IPS-15b (cell line): ENCODE measurements around the gene TEX22.

Experiments used
- H3K27me3 ChIP-seq: one replicate; pipeline ENCODE4 v1.6.1; 2013; ENCODE audit warnings: low read length; ENCODE audit not compliant: control insufficient read depth, insufficient read depth
- H3K36me3 ChIP-seq: one replicate; pipeline ENCODE4 v1.6.1; 2013; ENCODE audit warnings: low read length; ENCODE audit not compliant: control insufficient read depth, insufficient read depth
- H3K4me1 ChIP-seq: one replicate; pipeline ENCODE4 v1.6.1; 2013; ENCODE audit warnings: mild to moderate bottlenecking, low read length; ENCODE audit not compliant: control insufficient read depth, insufficient read depth
- H3K4me3 ChIP-seq: one replicate; pipeline ENCODE4 v1.5.1; 2013; ENCODE audit warnings: low read depth, low read length
- H3K9ac ChIP-seq: one replicate; pipeline ENCODE4 v1.6.1; 2013; ENCODE audit warnings: low read depth, mild to moderate bottlenecking, low read length
- H3K9me3 ChIP-seq: one replicate; pipeline ENCODE4 v1.6.1; 2013; ENCODE audit warnings: mild to moderate bottlenecking, low read length; ENCODE audit not compliant: control insufficient read depth, insufficient read depth

TEX22 gene

GRCh38 chr14:105368426-105368825 is 29.9 kb upstream of the TEX22 start:
- H3K9me3 ChIP-seq: no peaks in the 10 kb centered on the region
- H3K36me3 ChIP-seq: no peaks in the 10 kb centered on the region
- no peaks in the 10 kb centered on the region for H3K27me3 ChIP-seq
- H3K4me1 ChIP-seq: no peaks in the 10 kb centered on the region
- H3K4me3 ChIP-seq: no peak overlapping the region
- no peak overlapping the region for H3K9ac ChIP-seq

- Histone ChIP-seq H3K36me3 (no peaks in the 10 kb centered on the region), H3K4me3 (no peak overlapping the region), H3K9ac (no peak overlapping the region), H3K4me1 (no peaks in the 10 kb centered on the region), H3K27me3 (no peaks in the 10 kb centered on the region), H3K9me3 (no peaks in the 10 kb centered on the region)
Measured at GRCh38 chr14:105368910-105369652, 29.3 kb upstream of the TEX22 start.

GRCh38 chr14:105369653-105370040 is 28.7 kb upstream of the TEX22 start:
- Histone ChIP-seq H3K9me3 (no peaks in the 10 kb centered on the region), H3K9ac (no peak overlapping the region), H3K27me3 (no peaks in the 10 kb centered on the region), H3K36me3 (no peaks in the 10 kb centered on the region), H3K4me3 (no peak overlapping the region), H3K4me1 (no peaks in the 10 kb centered on the region)

GRCh38 chr14:105374389-105374788 is 23.9 kb upstream of the TEX22 start:
- no peak overlapping the region for H3K4me3 ChIP-seq
- no peak overlapping the region for H3K9ac ChIP-seq
- H3K27me3 ChIP-seq: no peaks in the 10 kb centered on the region
- H3K36me3 ChIP-seq: no peaks in the 10 kb centered on the region
- no peaks in the 10 kb centered on the region for H3K9me3 ChIP-seq
- H3K4me1 ChIP-seq: no peaks in the 10 kb centered on the region

- Histone ChIP-seq H3K9ac (no peak overlapping the region), H3K9me3 (no peaks in the 10 kb centered on the region), H3K36me3 (no peaks in the 10 kb centered on the region), H3K4me3 (no peak overlapping the region), H3K4me1 (no peaks in the 10 kb centered on the region), H3K27me3 (no peaks in the 10 kb centered on the region)
Measured at GRCh38 chr14:105375635-105376057, 22.7 kb upstream of the TEX22 start.

- no peaks in the 10 kb centered on the region for H3K9me3 ChIP-seq
- H3K4me3 ChIP-seq: no peak overlapping the region
Measured at GRCh38 chr14:105376521-105377440, 21.6 kb upstream of the TEX22 start.

GRCh38 chr14:105377555-105378182 is 20.7 kb upstream of the TEX22 start:
- H3K4me3 ChIP-seq: no peak overlapping the region
- H3K36me3 ChIP-seq: peaks cover 1% of the 10 kb centered on the region
- no peak overlapping the region for H3K9ac ChIP-seq
- H3K4me1 ChIP-seq: no peaks in the 10 kb centered on the region
- H3K9me3 ChIP-seq: no peaks in the 10 kb centered on the region
- no peaks in the 10 kb centered on the region for H3K27me3 ChIP-seq

More at GRCh38 chr14:105376521-105377440, 21.6 kb upstream of the TEX22 start:
- Histone ChIP-seq H3K4me1 (no peaks in the 10 kb centered on the region), H3K9ac (no peak overlapping the region), H3K36me3 (no peaks in the 10 kb centered on the region), H3K27me3 (no peaks in the 10 kb centered on the region)

GRCh38 chr14:105378199-105378598 is 20.1 kb upstream of the TEX22 start:
- Histone ChIP-seq H3K9ac (no peak overlapping the region), H3K4me1 (no peaks in the 10 kb centered on the region), H3K27me3 (no peaks in the 10 kb centered on the region), H3K4me3 (no peak overlapping the region), H3K9me3 (no peaks in the 10 kb centered on the region), H3K36me3 (peaks cover 7% of the 10 kb centered on the region)

- Histone ChIP-seq H3K27me3 (no peaks in the 10 kb centered on the region), H3K9me3 (no peaks in the 10 kb centered on the region), H3K4me1 (no peaks in the 10 kb centered on the region), H3K9ac (no peak overlapping the region), H3K36me3 (peaks cover 11% of the 10 kb centered on the region), H3K4me3 (no peak overlapping the region)
Measured at GRCh38 chr14:105378873-105379685, 19.3 kb upstream of the TEX22 start.

GRCh38 chr14:105379946-105380345 is 18.4 kb upstream of the TEX22 start:
- Histone ChIP-seq H3K9me3 (no peaks in the 10 kb centered on the region), H3K27me3 (no peaks in the 10 kb centered on the region), H3K36me3 (peaks cover 16% of the 10 kb centered on the region), H3K4me1 (no peaks in the 10 kb centered on the region), H3K4me3 (no peak overlapping the region), H3K9ac (no peak overlapping the region)

- Histone ChIP-seq H3K4me1 (no peaks in the 10 kb centered on the region), H3K9ac (no peak overlapping the region), H3K9me3 (no peaks in the 10 kb centered on the region), H3K36me3 (peaks cover 16% of the 10 kb centered on the region), H3K27me3 (no peaks in the 10 kb centered on the region), H3K4me3 (no peak overlapping the region)
Measured at GRCh38 chr14:105380756-105381155, 17.6 kb upstream of the TEX22 start.
